ENCODE measurements around the gene ARHGAP8.

- TF ChIP-seq CTCF (IDR thresholded peaks at IDR 0.05; ENCODE audit: insufficient read depth, low read length) (no peak), REST (IDR thresholded peaks at IDR 0.05; ENCODE audit: insufficient replicate concordance, low read depth) (no peak)
Measured at GRCh38 chr22:44860311-44860710, 107.9 kb downstream of the ARHGAP8 start.

All from HL-60 (cell line).